ENCODE measurements around the gene TMEM131. TPM values are rescaled to one million over a fixed set of nuclear protein-coding genes. Genes with fewer than 3 reads are reported as not detected.

Gene TMEM131
- total and polyA plus RNA-seq, 2 of the 8 experiments (the other 6 are each of a cell fraction or from before 2014, with no cell fraction given): 9.7 to 22.9 TPM

- peaks cover 0 to 3% (median 1%) of the 10 kb centered on the region in 4 experiments; a peak in 3 of 7 replicates for H3K4me1 ChIP-seq (replicated peaks in 1 of 4; ENCODE audit: control insufficient read depth in 3 of 4, insufficient read depth in 4 of 4, low read length in 3 of 4)
- H3K27me3 ChIP-seq (replicated peaks in 1 of 4; ENCODE audit: control insufficient read depth in 3 of 4, extremely low read depth in 1 of 4, insufficient read depth in 3 of 4, low read length in 3 of 4): no peaks in the 10 kb centered on the region
- H2AK5ac ChIP-seq (ENCODE audit: low read depth, low read length): no peak overlapping the region
- no peaks in the 10 kb centered on the region for H4K20me1 ChIP-seq (replicated peaks in 1 of 2; ENCODE audit: control insufficient read depth in 1 of 2, insufficient read depth in 2 of 2, low read length in 2 of 2)
- H3K23ac ChIP-seq (ENCODE audit: insufficient read length): no peak overlapping the region
- H2AFZ ChIP-seq (ENCODE audit: low read length): no peak overlapping the region
- 92% methylated on average over 6 of the region's 6 CpGs; no CpG with 5 or more reads in 1 of the 2 experiments for WGBS, 2 experiments (ENCODE audit: extremely low coverage in 1 of 2, insufficient coverage in 1 of 2, insufficient read length in 1 of 2, insufficient replicate concordance in 2 of 2, low coverage in 1 of 2, low lambda C conversion rate in 2 of 2, missing lambda C conversion rate in 1 of 2)
- no peaks in the 10 kb centered on the region for H3K79me2 ChIP-seq (ENCODE audit: control insufficient read depth in 1 of 2, insufficient read depth in 2 of 2, low read length in 2 of 2)
- no peak overlapping the region for H3K4ac ChIP-seq (replicated peaks; ENCODE audit: insufficient read length, low read depth, low read length)
- H4K8ac ChIP-seq (ENCODE audit: extremely low read depth, insufficient read depth, low read length): no peak overlapping the region
- H3K9me3 ChIP-seq (ENCODE audit: insufficient read depth in 2 of 2, low read depth in 1 of 2, low read length in 1 of 2): no peaks in the 10 kb centered on the region
- H2BK15ac ChIP-seq (ENCODE audit: low read length): no peak overlapping the region
- no peak overlapping the region for H3K56ac ChIP-seq (replicated peaks; ENCODE audit: insufficient read length, low read depth, low read length)
- no peak overlapping the region for H3K27ac ChIP-seq (ENCODE audit: low read depth, low read length)
- no peak overlapping the region for H3K9ac ChIP-seq (replicated peaks in 1 of 4; ENCODE audit: extremely low read depth in 1 of 4, low read depth in 3 of 4, low read length in 3 of 4)
- FAIRE-seq: no peak
- ChIA-PET CTCF (ENCODE audit: partially characterized antibody) (interaction anchor here (1.1 to 13.6 kb wide), 6 partner anchors 12 to 417 kb away, joined by 3 to 202 read pairs (median 14); no protein-coding TSS in a partner anchor), POLR2A (ENCODE audit: partially characterized antibody) (no interaction called here)
- no peak for TF ChIP-seq USF2 (IDR thresholded peaks at IDR 0.05; ENCODE audit: low read length)
- TF ChIP-seq BCL11A (IDR thresholded peaks at IDR 0.05; ENCODE audit: low read depth in 2 of 2, low read length in 2 of 2): no peak
- TF ChIP-seq ATF3 (IDR thresholded peaks at IDR 0.05; ENCODE audit: insufficient read depth, low read depth, low read length): no peak
- TF ChIP-seq SIRT6 (IDR thresholded peaks at IDR 0.05; ENCODE audit: low read length): no peak
- TF ChIP-seq ZNF274 (IDR thresholded peaks at IDR 0.05; ENCODE audit: borderline replicate concordance, extremely low read depth, low read length): no peak
- TF ChIP-seq JUN (IDR thresholded peaks at IDR 0.05; ENCODE audit: low read depth, low read length): no peak
- TF ChIP-seq SIX5 (IDR thresholded peaks at IDR 0.05; ENCODE audit: low read depth, low read length): no peak
- no peak for TF ChIP-seq HDAC2 (IDR thresholded peaks at IDR 0.05; ENCODE audit: borderline replicate concordance in 1 of 2, low read depth in 2 of 2, low read length in 2 of 2)
- no peak overlapping the region for H2BK20ac ChIP-seq (ENCODE audit: low read length)
- H3K18ac ChIP-seq (ENCODE audit: extremely low read depth, low read length): no peak overlapping the region
- DNase-seq (ENCODE audit: low read depth in 1 of 2, low spot score in 2 of 2): no peak
- no peak overlapping the region for H3K4me2 ChIP-seq (ENCODE audit: insufficient read depth in 1 of 2, low read depth in 2 of 2, low read length in 2 of 2)
- no peak overlapping the region for H3K14ac ChIP-seq (ENCODE audit: insufficient read length)
- H4K91ac ChIP-seq (replicated peaks; ENCODE audit: insufficient read length, low read length): no peak overlapping the region
- H3K79me1 ChIP-seq (ENCODE audit: low read depth, low read length): no peaks in the 10 kb centered on the region
- H3K23me2 ChIP-seq (ENCODE audit: low read depth, low read length): no peaks in the 10 kb centered on the region; the same call in 1 of the 2 replicates
- H4K5ac ChIP-seq (ENCODE audit: insufficient read length, low read depth, low read length): no peak overlapping the region
- H2BK12ac ChIP-seq (ENCODE audit: low read depth, low read length): no peak overlapping the region
- H2BK120ac ChIP-seq (replicated peaks; ENCODE audit: low read depth, low read length): no peak overlapping the region
- H3K36me3 ChIP-seq (ENCODE audit: control insufficient read depth in 2 of 4, insufficient read depth in 4 of 4, low read length in 3 of 4): no peaks in the 10 kb centered on the region
- no peak overlapping the region for H2BK5ac ChIP-seq (ENCODE audit: low read depth, low read length)
- no peak overlapping the region for H3K4me3 ChIP-seq (ENCODE audit: extremely low read depth in 1 of 4, insufficient read depth in 2 of 4, low read depth in 3 of 4, low read length in 4 of 4)
These were observed 284.4 kb downstream of the TMEM131 start for GRCh38 chr2:97711394-97711711.

Measured in H1 (cell line).